ENCODE measurements around the gene ARL1.

Gene ARL1

DNA sequence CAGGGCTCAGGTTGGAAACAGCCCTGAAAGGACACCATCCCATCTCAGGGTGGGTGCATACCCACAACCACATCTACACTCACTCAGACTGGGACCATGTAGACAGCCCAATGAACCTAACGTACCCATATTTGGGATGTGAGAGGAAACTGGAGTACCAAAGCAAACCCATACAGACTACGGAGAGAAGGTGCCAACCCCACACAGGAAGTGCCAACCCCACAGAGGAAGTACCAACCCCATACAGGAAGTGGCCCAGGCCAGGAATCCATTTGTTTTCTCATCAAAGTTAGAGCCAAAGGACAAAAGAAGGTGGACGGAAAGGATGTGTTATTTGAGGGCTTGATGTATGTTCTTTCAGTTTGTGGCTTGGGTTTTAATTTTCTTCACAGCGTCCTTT lies 48.1 kb upstream of the ARL1 start (continued):
- TF ChIP-seq, protein P1, sequence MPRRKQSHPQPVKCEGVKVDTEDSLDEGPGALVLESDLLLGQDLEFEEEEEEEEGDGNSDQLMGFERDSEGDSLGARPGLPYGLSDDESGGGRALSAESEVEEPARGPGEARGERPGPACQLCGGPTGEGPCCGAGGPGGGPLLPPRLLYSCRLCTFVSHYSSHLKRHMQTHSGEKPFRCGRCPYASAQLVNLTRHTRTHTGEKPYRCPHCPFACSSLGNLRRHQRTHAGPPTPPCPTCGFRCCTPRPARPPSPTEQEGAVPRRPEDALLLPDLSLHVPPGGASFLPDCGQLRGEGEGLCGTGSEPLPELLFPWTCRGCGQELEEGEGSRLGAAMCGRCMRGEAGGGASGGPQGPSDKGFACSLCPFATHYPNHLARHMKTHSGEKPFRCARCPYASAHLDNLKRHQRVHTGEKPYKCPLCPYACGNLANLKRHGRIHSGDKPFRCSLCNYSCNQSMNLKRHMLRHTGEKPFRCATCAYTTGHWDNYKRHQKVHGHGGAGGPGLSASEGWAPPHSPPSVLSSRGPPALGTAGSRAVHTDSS (tag by site-specific recombination; IDR thresholded peaks at IDR 0.05): no peak
- TF ChIP-seq, protein P2, sequence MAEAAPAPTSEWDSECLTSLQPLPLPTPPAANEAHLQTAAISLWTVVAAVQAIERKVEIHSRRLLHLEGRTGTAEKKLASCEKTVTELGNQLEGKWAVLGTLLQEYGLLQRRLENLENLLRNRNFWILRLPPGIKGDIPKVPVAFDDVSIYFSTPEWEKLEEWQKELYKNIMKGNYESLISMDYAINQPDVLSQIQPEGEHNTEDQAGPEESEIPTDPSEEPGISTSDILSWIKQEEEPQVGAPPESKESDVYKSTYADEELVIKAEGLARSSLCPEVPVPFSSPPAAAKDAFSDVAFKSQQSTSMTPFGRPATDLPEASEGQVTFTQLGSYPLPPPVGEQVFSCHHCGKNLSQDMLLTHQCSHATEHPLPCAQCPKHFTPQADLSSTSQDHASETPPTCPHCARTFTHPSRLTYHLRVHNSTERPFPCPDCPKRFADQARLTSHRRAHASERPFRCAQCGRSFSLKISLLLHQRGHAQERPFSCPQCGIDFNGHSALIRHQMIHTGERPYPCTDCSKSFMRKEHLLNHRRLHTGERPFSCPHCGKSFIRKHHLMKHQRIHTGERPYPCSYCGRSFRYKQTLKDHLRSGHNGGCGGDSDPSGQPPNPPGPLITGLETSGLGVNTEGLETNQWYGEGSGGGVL (tag by site-specific recombination; IDR thresholded peaks at IDR 0.05): no peak
- TF ChIP-seq ZIC2 (tag by site-specific recombination; IDR thresholded peaks at IDR 0.05) (no peak), ZNF660 (tag by site-specific recombination; IDR thresholded peaks at IDR 0.05) (no peak), ZBTB7A (tag by site-specific recombination; IDR thresholded peaks at IDR 0.05; ENCODE audit: low read depth) (no peak)

DNA sequence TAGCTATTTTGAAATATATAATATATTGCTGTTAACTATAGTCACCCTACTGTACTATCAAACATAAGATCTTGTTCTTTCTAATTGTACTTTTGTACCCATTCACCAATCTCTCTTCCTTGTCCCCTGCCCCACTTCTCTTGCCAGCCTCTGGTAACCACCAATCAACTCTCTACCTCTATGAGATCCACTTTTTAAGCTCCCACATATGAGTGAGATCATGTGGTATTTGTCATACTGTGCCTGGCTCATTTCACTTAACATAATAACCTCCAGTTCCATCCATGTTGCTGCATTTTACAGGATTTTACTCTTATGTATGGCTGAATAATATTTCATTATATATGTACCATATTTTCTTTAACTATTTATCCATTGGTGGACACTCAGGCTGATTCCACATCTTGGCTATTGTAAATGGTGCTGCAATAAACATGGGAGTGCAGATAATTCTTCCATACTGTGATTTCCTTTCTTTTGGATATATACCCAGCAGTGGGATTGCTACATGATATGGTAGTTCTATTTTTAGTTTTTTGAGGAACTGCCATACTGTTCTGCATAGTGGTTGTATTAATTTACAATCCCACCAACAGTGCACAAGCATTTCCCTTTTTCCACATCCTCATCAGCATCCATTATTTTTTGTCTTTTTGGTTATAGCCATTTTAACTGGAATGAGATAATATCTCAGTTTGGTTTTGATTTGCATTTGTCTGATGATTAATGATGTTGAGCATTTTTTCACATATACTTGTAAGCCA lies 34.1 kb upstream of the ARL1 start:
- POLR2A ChIA-PET: no interaction called here
- Histone ChIP-seq H3K27ac (ENCODE audit: extremely low read depth, low read depth, low read length) (no peak overlapping the region), H3K4me1 (ENCODE audit: control insufficient read depth, insufficient read depth, low read length) (no peaks in the 10 kb centered on the region), H3K4me3 (ENCODE audit: low read depth, low read length) (no peak overlapping the region), H3K36me3 (ENCODE audit: control insufficient read depth in 2 of 2, insufficient read depth in 1 of 2, low read length in 2 of 2) (no peaks in the 10 kb centered on the region), H3K9me3 (ENCODE audit: control insufficient read depth, insufficient read depth, low read depth, low read length) (no peaks in the 10 kb centered on the region)
- CTCF ChIA-PET: interaction anchor here (0.6 to 1.6 kb wide), 3 partner anchors 27 to 887 kb away, joined by 3 to 5 read pairs (median 3); no protein-coding TSS in a partner anchor
- TF ChIP-seq, protein P3, sequence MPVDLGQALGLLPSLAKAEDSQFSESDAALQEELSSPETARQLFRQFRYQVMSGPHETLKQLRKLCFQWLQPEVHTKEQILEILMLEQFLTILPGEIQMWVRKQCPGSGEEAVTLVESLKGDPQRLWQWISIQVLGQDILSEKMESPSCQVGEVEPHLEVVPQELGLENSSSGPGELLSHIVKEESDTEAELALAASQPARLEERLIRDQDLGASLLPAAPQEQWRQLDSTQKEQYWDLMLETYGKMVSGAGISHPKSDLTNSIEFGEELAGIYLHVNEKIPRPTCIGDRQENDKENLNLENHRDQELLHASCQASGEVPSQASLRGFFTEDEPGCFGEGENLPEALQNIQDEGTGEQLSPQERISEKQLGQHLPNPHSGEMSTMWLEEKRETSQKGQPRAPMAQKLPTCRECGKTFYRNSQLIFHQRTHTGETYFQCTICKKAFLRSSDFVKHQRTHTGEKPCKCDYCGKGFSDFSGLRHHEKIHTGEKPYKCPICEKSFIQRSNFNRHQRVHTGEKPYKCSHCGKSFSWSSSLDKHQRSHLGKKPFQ (tag by site-specific recombination; IDR thresholded peaks at IDR 0.05): no peak
- no peak for TF ChIP-seq ZNF16 (tag by site-specific recombination; IDR thresholded peaks at IDR 0.05; ENCODE audit: low read depth)
- no peak for TF ChIP-seq ZNF623 (tag by site-specific recombination; IDR thresholded peaks at IDR 0.05)
- TF ChIP-seq ZNF776 (tag by site-specific recombination; IDR thresholded peaks at IDR 0.05; ENCODE audit: borderline replicate concordance): no peak
- TF ChIP-seq ZNF548 (tag by site-specific recombination; IDR thresholded peaks at IDR 0.05): no peak
- TF ChIP-seq, protein P4, sequence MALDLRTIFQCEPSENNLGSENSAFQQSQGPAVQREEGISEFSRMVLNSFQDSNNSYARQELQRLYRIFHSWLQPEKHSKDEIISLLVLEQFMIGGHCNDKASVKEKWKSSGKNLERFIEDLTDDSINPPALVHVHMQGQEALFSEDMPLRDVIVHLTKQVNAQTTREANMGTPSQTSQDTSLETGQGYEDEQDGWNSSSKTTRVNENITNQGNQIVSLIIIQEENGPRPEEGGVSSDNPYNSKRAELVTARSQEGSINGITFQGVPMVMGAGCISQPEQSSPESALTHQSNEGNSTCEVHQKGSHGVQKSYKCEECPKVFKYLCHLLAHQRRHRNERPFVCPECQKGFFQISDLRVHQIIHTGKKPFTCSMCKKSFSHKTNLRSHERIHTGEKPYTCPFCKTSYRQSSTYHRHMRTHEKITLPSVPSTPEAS (tag by site-specific recombination; IDR thresholded peaks at IDR 0.05): no peak
- TF ChIP-seq, protein P5, sequence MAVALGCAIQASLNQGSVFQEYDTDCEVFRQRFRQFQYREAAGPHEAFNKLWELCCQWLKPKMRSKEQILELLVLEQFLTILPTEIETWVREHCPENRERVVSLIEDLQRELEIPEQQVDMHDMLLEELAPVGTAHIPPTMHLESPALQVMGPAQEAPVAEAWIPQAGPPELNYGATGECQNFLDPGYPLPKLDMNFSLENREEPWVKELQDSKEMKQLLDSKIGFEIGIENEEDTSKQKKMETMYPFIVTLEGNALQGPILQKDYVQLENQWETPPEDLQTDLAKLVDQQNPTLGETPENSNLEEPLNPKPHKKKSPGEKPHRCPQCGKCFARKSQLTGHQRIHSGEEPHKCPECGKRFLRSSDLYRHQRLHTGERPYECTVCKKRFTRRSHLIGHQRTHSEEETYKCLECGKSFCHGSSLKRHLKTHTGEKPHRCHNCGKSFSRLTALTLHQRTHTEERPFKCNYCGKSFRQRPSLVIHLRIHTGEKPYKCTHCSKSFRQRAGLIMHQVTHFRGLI (tag by site-specific recombination; IDR thresholded peaks at IDR 0.05): no peak
- no peak for TF ChIP-seq REPIN1 (tag by site-specific recombination; IDR thresholded peaks at IDR 0.05; ENCODE audit: low read depth)
- TF ChIP-seq ZNF157 (tag by site-specific recombination; IDR thresholded peaks at IDR 0.05): no peak
- TF ChIP-seq, protein P6, sequence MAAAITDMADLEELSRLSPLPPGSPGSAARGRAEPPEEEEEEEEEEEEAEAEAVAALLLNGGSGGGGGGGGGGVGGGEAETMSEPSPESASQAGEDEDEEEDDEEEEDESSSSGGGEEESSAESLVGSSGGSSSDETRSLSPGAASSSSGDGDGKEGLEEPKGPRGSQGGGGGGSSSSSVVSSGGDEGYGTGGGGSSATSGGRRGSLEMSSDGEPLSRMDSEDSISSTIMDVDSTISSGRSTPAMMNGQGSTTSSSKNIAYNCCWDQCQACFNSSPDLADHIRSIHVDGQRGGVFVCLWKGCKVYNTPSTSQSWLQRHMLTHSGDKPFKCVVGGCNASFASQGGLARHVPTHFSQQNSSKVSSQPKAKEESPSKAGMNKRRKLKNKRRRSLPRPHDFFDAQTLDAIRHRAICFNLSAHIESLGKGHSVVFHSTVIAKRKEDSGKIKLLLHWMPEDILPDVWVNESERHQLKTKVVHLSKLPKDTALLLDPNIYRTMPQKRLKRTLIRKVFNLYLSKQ (tag by site-specific recombination; IDR thresholded peaks at IDR 0.05; ENCODE audit: borderline replicate concordance): no peak
- TF ChIP-seq, protein P7, sequence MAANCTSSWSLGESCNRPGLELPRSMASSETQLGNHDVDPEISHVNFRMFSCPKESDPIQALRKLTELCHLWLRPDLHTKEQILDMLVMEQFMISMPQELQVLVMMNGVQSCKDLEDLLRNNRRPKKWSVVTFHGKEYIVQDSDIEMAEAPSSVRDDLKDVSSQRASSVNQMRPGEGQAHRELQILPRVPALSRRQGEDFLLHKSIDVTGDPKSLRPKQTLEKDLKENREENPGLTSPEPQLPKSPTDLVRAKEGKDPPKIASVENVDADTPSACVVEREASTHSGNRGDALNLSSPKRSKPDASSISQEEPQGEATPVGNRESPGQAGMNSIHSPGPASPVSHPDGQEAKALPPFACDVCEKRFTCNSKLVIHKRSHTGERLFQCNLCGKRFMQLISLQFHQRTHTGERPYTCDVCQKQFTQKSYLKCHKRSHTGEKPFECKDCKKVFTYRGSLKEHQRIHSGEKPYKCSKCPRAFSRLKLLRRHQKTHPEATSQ (tag by site-specific recombination; IDR thresholded peaks at IDR 0.05): no peak
- TF ChIP-seq ZNF302 (tag by site-specific recombination; IDR thresholded peaks at IDR 0.05; ENCODE audit: low read depth): no peak
- TF ChIP-seq ZNF658 (tag by site-specific recombination; IDR thresholded peaks at IDR 0.05): no peak
